GM21576 (cell line): ENCODE measurements around the gene MACROD2.
"Not testable (repeated sequence)": the region's sequence is repeated elsewhere in the genome, so short reads cannot be mapped to it uniquely, and the experiment has no call there.

ENCODE experiments used
- ATAC-seq: cut with Tn5 transposase; IDR thresholded peaks from one replicate; pipeline ENCODE4 v1.9.1; 2021; ENCODE audit warnings: mild to moderate bottlenecking, moderate library complexity; ENCODE audit not compliant: unreplicated experiment

MACROD2 gene

DNA sequence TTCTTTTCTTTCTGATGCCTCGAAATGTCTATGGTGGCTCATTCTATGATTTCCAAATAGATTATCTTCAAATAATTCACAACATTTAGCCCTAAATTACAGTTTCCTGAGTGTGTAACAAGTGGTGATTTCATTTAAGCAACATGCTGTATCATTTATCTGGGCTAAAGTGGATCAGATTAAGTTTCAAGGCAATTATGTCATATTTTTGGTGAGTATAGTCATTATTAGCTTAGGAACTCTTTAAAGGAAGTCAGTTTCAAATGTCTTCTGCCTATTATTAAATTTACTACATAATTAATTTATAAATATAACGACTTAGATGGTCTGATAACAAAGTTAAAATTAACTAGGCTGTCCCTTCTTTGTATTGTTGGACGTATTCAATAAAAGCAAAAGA is 1190.0 kb downstream of the MACROD2 start:
- ATAC-seq = no peak

DNA sequence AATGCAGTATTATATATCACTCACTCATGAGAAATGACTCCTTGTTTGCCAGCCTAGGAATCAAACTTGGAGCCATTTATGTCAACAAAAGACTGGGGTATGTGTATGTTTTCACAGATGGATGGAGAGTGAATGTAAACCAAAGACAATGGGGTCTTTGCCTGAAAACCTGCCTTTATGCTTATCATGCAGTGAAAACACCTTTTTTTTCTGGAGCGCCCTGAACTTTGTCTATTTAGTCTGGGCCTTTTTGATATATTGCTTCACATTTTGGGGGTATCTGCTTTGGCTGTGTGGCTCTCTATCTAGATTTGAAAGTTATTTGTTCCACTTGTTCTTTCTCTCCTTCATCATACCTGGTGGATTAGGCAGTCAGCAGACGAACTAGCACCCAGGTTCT is 1190.6 kb downstream of the MACROD2 start:
- no peak for ATAC-seq

- ATAC-seq = no peak
These were observed 1192.3 kb downstream of the MACROD2 start for GRCh38 chr20:15187612-15188011.

GRCh38 chr20:15188415-15188814 is 1193.1 kb downstream of the MACROD2 start:
- no peak for ATAC-seq

DNA sequence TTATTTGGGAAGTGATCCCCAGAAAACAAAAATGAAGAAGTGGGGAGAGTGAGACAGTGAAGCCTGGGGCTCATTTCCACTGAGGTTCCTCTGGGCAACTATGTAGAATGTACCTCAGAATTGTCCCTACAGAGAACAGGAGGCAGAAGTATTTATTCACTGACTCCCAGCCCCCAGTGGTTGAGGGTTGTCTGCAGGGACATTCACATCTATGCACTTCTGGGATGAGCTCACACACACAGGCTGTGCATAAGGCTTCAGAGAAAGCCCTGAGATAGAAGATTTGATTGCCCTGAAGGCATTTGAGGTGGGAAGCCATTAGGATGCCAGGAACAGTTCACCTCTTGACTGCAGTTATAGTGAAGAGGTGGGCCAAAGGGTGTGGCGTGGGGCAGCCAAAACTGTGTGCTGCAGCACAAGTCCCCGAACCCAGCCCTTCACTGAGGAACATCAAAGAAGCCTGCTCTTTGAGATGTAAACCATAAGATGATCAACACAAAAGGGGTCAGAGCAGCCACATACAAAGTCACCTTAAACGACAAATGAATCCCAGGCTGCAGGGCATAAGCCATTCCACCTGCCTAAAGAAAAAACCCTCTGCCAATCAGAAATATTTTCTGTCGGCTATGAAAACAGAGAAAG is 1195.9 kb downstream of the MACROD2 start:
- no peak for ATAC-seq

GRCh38 chr20:15195378-15195777 is 1200.1 kb downstream of the MACROD2 start:
- ATAC-seq = no peak

GRCh38 chr20:15196547-15197255 is 1201.4 kb downstream of the MACROD2 start:
- peak; percentile 43 for ATAC-seq

DNA sequence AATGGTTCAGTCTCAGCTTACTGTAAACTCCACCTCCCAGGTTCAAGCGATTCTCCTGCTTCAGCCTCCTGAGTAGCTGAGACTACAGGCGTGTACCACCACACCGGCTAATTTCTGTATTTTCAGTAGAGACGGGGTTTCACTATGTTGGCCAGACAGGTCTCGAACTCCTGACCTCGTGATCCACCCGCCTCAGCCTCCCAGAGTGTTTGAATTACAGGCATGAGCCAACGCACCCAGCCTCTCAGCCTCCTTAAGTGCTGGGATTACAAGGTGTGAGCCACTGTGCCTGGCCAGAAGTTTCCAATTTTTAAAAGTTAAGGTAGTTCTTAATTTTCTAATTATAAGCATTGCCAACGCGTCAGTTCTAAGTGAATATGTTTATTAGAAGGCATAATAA is 1202.7 kb downstream of the MACROD2 start:
- ATAC-seq = not testable (repeated sequence)

DNA sequence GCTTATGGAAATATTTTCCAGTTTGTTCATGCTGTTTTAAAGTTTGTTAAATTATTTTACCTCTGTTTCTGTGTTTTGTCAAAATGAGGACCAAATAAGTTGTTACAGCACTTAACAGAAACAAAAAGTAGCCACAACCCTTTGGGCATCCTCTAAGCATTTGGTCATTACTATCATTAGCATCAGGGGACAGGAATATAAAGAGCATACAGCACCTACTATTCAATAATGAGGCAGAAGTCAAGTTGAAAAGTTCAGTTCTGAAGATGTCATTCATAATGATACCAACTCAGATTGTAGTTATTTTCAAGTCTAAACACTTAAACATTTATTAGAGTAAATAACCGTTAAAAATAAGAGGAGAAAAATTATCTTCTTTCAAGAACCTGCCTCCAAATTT is 1204.4 kb downstream of the MACROD2 start:
- ATAC-seq = peak; percentile 52

GRCh38 chr20:15200147-15200565 is 1204.8 kb downstream of the MACROD2 start:
- ATAC-seq = peak; percentile 80

GRCh38 chr20:15201602-15202001 is 1206.3 kb downstream of the MACROD2 start:
- ATAC-seq = no peak

DNA sequence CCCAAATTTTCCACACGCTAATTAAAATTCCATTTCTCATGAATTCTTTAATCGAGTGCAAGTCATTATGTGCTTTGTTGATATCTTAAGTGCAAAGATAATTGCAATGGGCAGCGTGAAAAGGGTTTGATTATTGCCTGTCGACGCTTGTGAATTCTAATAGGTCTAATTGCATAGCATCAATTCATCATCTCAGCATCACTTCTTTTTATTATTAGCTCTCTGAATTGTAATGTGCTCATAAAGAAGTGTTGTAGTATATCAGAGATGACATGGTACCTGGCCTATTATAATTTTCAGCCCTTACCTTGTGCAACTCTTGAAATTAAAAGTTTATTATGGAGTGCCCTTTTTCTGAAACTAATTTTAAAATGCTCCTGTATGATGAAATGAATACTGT is 1208.9 kb downstream of the MACROD2 start:
- no peak for ATAC-seq

- no peak for ATAC-seq
These were observed 1209.7 kb downstream of the MACROD2 start for GRCh38 chr20:15205028-15205427.

GRCh38 chr20:15205719-15206118 is 1210.4 kb downstream of the MACROD2 start:
- ATAC-seq = no peak

DNA sequence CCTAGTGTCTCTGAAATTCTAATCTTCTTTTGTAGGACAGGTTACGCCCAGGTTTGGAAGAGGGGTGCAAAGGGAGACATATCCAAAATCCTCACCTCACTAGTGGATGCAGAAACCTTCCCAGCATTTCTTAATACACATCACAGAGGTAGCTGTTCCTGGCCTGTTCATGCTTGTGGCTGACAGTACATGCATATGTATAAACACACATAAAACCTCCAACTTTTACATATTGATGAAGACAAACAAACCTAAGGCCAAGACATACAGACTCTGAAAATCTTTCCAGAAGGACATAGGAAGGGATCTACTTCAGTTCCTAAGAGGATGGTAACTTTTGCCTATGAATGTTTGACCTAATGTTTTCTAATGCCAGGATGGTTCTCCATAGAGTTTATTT is 1214.2 kb downstream of the MACROD2 start:
- no peak for ATAC-seq

DNA sequence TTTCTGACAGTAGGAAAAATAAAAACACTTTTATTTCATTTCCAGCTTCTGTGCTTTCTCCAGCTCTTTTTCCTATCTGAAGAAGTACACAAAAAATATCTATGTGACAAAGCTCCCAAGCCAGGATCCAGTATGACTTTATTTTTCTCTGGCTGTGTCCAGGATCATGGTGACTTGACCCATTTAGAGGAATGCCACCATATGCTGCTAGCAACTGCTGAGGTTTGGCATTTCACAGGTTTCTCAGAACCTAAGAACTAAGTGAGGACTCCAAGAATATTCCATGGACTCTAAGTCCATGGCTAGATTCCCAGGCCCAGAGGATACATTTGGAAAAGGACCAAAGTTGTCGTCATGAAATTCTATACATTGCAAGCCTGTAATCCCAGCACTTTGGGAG is 1218.7 kb downstream of the MACROD2 start:
- ATAC-seq = no peak

- no peak for ATAC-seq
These were observed 1224.8 kb downstream of the MACROD2 start for GRCh38 chr20:15220009-15220656.

DNA sequence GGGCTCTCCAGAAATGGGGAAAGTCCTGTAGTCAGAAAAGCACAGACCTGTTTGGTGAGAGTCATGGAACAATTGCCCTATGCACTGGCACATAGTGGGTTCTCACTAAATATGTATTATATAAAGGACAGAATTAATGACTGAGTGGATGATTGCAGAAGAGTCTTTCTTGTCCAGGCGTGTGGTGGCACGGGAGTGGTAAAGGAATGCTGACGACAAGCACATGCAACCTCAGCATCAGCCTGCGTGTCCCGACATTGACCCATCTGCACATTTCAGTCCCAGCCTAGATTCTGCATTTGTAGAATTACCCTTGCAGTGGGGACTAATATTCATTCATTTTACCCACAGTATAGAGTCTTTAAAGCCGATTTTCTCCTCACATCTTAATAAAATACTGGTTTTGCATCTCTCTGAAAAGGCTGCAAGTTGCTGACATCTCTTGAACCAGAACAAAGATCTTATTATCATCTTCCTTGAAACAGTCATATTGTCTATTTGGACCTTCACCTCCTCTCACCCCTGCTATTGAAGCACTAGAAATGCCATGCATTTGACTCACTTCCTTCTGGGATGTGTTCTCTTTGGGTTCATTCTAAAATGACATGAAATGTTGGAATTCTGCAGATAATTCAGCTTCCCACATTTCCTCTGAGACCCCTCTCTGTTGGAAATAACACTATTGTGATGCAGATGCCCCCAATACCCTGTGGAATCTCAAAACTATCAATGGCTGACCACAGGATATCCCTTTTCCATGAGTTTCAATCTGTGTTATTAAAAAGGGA is 1225.7 kb downstream of the MACROD2 start:
- no peak for ATAC-seq

DNA sequence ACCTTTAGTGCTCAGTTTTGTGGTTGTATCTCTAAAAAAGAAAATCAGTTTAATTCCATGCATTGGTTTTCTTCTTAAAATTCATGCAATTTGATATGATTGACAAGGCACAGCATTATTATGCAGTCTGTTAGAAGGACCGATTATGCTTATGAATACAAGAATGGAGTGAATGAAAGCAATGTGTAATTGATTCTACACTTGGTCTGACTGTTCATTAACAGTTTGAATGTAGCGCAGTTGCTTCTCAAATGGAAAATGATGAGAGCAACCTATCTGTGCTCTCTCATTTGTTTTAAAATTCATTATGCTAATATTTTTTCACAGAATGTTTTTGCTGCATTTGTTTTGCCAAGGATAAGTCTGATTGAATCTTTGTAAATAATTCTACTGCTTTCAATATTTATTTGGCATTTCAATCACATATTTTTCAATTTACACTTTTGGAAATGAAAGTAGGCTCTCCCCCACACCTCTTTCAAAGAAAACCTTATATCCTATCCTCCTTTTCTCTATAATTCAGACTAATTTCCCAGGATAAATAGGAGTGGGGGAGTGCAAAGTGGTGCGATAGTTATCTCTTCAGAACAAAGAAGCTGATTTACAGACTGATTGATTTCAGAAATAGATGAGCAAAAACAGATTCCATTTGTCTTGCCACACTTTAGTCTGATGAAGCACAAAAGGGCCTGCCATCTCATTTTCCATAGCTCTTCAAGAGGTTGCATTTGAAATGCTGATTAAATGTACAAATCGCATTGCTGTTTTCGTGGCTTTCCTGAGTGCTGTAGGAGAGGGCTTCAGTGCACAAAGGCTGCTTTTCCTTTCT is 1227.4 kb downstream of the MACROD2 start:
- no peak for ATAC-seq

GRCh38 chr20:15224199-15224598 is 1228.9 kb downstream of the MACROD2 start:
- no peak for ATAC-seq
